ENCODE measurements around the gene PKD2.
"Not testable (repeated sequence)": the region's sequence is repeated elsewhere in the genome, so short reads cannot be mapped to it uniquely, and the experiment has no call there.

The PKD2 gene

GRCh38 chr4:88119943-88120342, 112.5 kb downstream of the PKD2 start:
- DNase-seq: no peak
- peaks cover 8% of the 10 kb centered on the region for H3K9me3 ChIP-seq (ENCODE audit: control insufficient read depth, low read length)
- H3K27ac ChIP-seq (ENCODE audit: insufficient read depth, low read length, poor library complexity, severe bottlenecking): no peak overlapping the region
- no peaks in the 10 kb centered on the region for H3K4me1 ChIP-seq (ENCODE audit: control insufficient read depth, insufficient read depth, low read length, poor library complexity, severe bottlenecking)
- no peaks in the 10 kb centered on the region for H3K36me3 ChIP-seq (ENCODE audit: control insufficient read depth, insufficient read depth, low read length)
- H3K4me3 ChIP-seq (ENCODE audit: insufficient read depth, low read depth, low read length, poor library complexity, severe bottlenecking): no peak overlapping the region
- no peaks in the 10 kb centered on the region for H3K27me3 ChIP-seq (replicated peaks; ENCODE audit: control insufficient read depth, insufficient read depth, low read length, poor library complexity, severe bottlenecking)

- not testable (repeated sequence) for H3K27me3 ChIP-seq (replicated peaks; ENCODE audit: control insufficient read depth, insufficient read depth, low read length, poor library complexity, severe bottlenecking); H3K36me3 ChIP-seq (ENCODE audit: control insufficient read depth, insufficient read depth, low read length); DNase-seq; H3K9me3 ChIP-seq (ENCODE audit: control insufficient read depth, low read length); H3K27ac ChIP-seq (ENCODE audit: insufficient read depth, low read length, poor library complexity, severe bottlenecking); H3K4me1 ChIP-seq (ENCODE audit: control insufficient read depth, insufficient read depth, low read length, poor library complexity, severe bottlenecking); H3K4me3 ChIP-seq (ENCODE audit: insufficient read depth, low read depth, low read length, poor library complexity, severe bottlenecking)
Observed at GRCh38 chr4:88122260-88122659, 114.8 kb downstream of the PKD2 start.

Data from effector memory CD4-positive, alpha-beta T cell (primary cell).